HUES64 (cell line): Measurements from ENCODE around the gene KCNQ1.

Source experiments
- H3K27ac ChIP-seq: 2 replicates; pipeline ENCODE4 v1.7.0; 2013; ENCODE audit warnings: low read depth, low read length, inconsistent platforms
- H3K27me3 ChIP-seq: 2 replicates; pipeline ENCODE4 v1.6.1; 2013; ENCODE audit warnings: mild to moderate bottlenecking, low read length; ENCODE audit not compliant: insufficient read depth
- H3K36me3 ChIP-seq: 2 replicates; pipeline ENCODE4 v1.6.1; 2013; ENCODE audit warnings: mild to moderate bottlenecking, low read length; ENCODE audit not compliant: insufficient read depth
- H3K4me1 ChIP-seq: 2 replicates; pipeline ENCODE4 v1.6.1; 2013; ENCODE audit warnings: mild to moderate bottlenecking, low read length, moderate library complexity; ENCODE audit not compliant: insufficient read depth
- H3K4me3 ChIP-seq: 2 replicates; pipeline ENCODE4 v1.5.1; 2013; ENCODE audit warnings: mild to moderate bottlenecking, low read length, moderate library complexity
- H3K9ac ChIP-seq: 2 replicates; pipeline ENCODE4 v1.6.1; 2013; ENCODE audit warnings: mild to moderate bottlenecking, low read depth, low read length
- H3K9me3 ChIP-seq: 2 replicates; pipeline ENCODE4 v1.6.1; 2013; ENCODE audit warnings: low read depth, low read length; ENCODE audit not compliant: insufficient read depth
- WGBS: fragments of 150-250, 120-280 bp; methylation state at CpG from one replicate; pipeline ENCODE4 v1.1.7; 2013; ENCODE audit warnings: missing lambda C conversion rate; 5-methylcytosine and 5-hydroxymethylcytosine counted together

KCNQ1 gene

DNA sequence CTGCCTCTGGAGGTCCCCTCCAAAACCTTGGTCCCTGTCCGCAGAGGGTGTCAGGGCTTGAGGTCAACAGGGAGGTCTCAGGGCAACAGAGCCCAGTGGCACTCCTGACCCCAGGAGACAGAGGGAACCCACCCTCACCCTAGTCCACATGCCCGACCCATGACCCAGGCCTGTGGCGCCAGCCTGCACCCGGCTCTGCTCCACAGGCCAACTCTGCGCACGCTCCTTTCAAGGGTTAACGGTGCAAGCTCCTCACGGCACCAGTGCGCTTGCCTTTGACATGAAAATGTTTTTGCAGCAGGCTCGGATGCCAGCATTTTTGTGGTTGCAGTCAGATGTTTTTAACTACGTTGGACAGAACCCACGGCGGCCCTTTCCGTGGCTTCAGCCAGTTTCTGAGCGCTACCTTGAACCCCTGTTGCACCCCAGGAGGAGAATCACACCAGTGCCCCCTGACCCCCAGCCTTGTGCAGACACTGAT is 372.2 kb downstream of the KCNQ1 start:
- H3K27me3 ChIP-seq, result no peaks in the 10 kb centered on the region; the same call in 1 of the 2 replicates
- no peak overlapping the region for H3K4me3 ChIP-seq
- H3K4me1 ChIP-seq, result no peaks in the 10 kb centered on the region
- WGBS, result 89% methylated on average over 15 of the region's 15 CpGs
- H3K27ac ChIP-seq, result no peak overlapping the region
- H3K36me3 ChIP-seq, result no peaks in the 10 kb centered on the region
- peaks cover 6% of the 10 kb centered on the region; the same call in 1 of the 2 replicates for H3K9me3 ChIP-seq
- no peak overlapping the region for H3K9ac ChIP-seq

- H3K9me3 ChIP-seq, result peaks cover 6% of the 10 kb centered on the region; the same call in 1 of the 2 replicates
- 86% methylated on average over 6 of the region's 6 CpGs for WGBS
- no peak overlapping the region for H3K27ac ChIP-seq
- H3K9ac ChIP-seq, result no peak overlapping the region
- no peaks in the 10 kb centered on the region; the same call in 1 of the 2 replicates for H3K27me3 ChIP-seq
- H3K4me1 ChIP-seq, result no peaks in the 10 kb centered on the region
- no peak overlapping the region for H3K4me3 ChIP-seq
- no peaks in the 10 kb centered on the region for H3K36me3 ChIP-seq
Measured at GRCh38 chr11:2817431-2817830, 372.6 kb downstream of the KCNQ1 start.

DNA sequence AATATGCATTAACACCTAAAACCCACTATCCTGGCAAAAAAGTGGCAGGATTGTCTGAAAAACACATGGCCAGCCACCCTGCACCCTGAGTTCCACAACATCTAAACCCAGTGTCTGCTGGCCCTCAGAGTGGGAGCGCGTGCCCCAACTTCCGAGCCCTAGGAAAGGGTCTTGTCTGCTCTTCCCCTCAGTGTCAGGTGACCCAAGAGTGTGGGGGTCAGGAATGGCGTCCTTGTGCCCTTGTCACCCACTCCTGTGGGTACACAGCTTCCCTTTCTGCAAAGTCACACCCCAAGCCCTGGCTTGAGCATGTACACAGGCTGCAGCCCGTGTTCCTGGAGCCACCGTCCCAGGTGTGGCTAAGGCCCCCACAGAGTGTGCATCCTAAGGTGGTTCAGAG is 373.2 kb downstream of the KCNQ1 start:
- Histone ChIP-seq H3K27ac (no peak overlapping the region), H3K36me3 (no peaks in the 10 kb centered on the region), H3K27me3 (no peaks in the 10 kb centered on the region; the same call in 1 of the 2 replicates), H3K9ac (no peak overlapping the region), H3K4me3 (no peak overlapping the region), H3K9me3 (peaks cover 10% of the 10 kb centered on the region), H3K4me1 (no peaks in the 10 kb centered on the region)
- WGBS, result 90% methylated on average over 6 of the region's 6 CpGs

DNA sequence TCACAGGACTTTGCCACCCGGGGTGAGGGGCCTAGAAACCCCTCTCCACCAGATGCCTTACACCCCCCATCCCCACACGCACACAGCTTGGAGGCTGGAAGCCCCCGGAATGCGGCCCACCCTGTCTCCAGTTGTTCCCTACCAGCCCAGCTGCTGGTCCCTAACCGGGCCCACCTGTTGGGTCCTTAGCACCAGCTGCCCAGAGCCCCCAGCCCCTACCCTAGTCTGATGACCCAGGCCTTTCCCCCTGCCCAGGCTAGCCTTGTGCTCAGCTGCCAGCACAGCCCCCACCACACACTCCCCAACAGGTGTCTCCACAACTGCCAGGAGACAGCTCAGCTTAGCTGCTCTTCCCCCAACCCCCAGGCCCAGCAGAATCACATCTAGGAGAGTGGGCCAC is 373.7 kb downstream of the KCNQ1 start:
- no peak overlapping the region for H3K4me3 ChIP-seq
- H3K4me1 ChIP-seq, result no peaks in the 10 kb centered on the region
- H3K27me3 ChIP-seq, result no peaks in the 10 kb centered on the region; the same call in 1 of the 2 replicates
- H3K9me3 ChIP-seq, result peaks cover 13% of the 10 kb centered on the region
- H3K27ac ChIP-seq, result no peak overlapping the region
- 89% methylated on average over 5 of the region's 5 CpGs for WGBS
- no peaks in the 10 kb centered on the region for H3K36me3 ChIP-seq
- no peak overlapping the region for H3K9ac ChIP-seq

GRCh38 chr11:2819316-2819715 is 374.5 kb downstream of the KCNQ1 start:
- no peaks in the 10 kb centered on the region for H3K36me3 ChIP-seq
- no peak overlapping the region for H3K4me3 ChIP-seq
- H3K9me3 ChIP-seq, result peaks cover 13% of the 10 kb centered on the region
- H3K27me3 ChIP-seq, result no peaks in the 10 kb centered on the region; the same call in 1 of the 2 replicates
- no peaks in the 10 kb centered on the region for H3K4me1 ChIP-seq
- WGBS, result 87% methylated on average over 3 of the region's 3 CpGs
- no peak overlapping the region for H3K27ac ChIP-seq
- no peak overlapping the region for H3K9ac ChIP-seq

GRCh38 chr11:2820976-2821375 is 376.2 kb downstream of the KCNQ1 start:
- Histone ChIP-seq H3K4me1 (no peaks in the 10 kb centered on the region), H3K27ac (no peak overlapping the region), H3K27me3 (no peaks in the 10 kb centered on the region; the same call in 1 of the 2 replicates), H3K4me3 (no peak overlapping the region), H3K36me3 (no peaks in the 10 kb centered on the region), H3K9ac (no peak overlapping the region), H3K9me3 (peaks cover 12% of the 10 kb centered on the region)
- WGBS, result 93% methylated on average over 16 of the region's 16 CpGs

DNA sequence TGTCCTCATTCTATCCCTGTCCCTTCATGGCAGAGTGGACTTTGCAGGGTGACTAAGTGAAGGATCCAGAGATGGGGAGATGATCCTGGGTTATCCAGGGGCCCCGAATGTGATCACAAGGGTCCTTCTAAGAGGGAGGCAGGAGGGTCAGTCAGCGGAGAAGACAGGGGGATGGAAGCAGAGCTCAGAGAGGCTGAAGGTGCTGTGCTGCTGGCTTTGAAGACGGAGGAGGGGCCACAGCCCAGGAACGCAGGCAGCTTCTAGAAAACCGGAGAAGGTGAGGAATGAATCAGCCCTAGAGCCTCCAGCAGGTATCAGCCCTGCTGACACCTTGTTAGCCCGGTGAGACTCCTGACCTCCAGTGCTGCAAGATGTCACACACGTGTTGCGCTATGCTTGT is 377.1 kb downstream of the KCNQ1 start:
- peaks cover 7% of the 10 kb centered on the region; the same call in 1 of the 2 replicates for H3K4me1 ChIP-seq
- no peaks in the 10 kb centered on the region for H3K36me3 ChIP-seq
- WGBS, result 92% methylated on average over 8 of the region's 8 CpGs

DNA sequence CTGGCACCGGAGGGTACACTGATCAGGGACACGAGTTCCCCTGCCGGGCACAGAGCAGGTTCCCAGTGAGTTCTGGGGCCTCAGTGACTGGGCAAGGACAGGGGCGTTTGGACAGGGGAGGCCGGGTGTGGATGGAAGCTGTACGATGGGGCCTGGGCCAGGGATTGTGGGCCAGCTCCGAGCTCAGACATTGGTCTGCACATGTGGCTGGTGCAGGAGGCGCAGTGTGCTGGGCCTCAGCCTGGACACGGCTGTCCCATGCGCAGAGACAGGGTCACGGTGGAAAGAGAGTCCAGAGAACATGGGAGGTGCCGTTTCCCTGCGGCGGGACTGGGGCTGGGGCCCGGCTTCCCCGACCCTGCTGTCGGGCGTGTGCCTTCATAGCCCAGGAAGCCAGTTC is 380.0 kb downstream of the KCNQ1 start:
- no peak overlapping the region for H3K27ac ChIP-seq
- H3K9ac ChIP-seq, result no peak overlapping the region
- H3K9me3 ChIP-seq, result peaks cover 16% of the 10 kb centered on the region
- H3K27me3 ChIP-seq, result peaks cover 9% of the 10 kb centered on the region; the same call in 1 of the 2 replicates
- H3K36me3 ChIP-seq, result no peaks in the 10 kb centered on the region
- peaks cover 11% of the 10 kb centered on the region; the same call in 1 of the 2 replicates for H3K4me1 ChIP-seq
- 91% methylated on average over 18 of the region's 18 CpGs for WGBS
- H3K4me3 ChIP-seq, result no peak overlapping the region

More for the DNA sequence above, 377.1 kb downstream of the KCNQ1 start:
- H3K9ac ChIP-seq, result no peak overlapping the region
- H3K27ac ChIP-seq, result no peak overlapping the region
- peaks cover 7% of the 10 kb centered on the region; the same call in 1 of the 2 replicates for H3K9me3 ChIP-seq
- no peak overlapping the region for H3K4me3 ChIP-seq
- peaks cover 4% of the 10 kb centered on the region; the same call in 1 of the 2 replicates for H3K27me3 ChIP-seq

- Histone ChIP-seq H3K9me3 (peaks cover 16% of the 10 kb centered on the region), H3K36me3 (no peaks in the 10 kb centered on the region), H3K27me3 (peaks cover 9% of the 10 kb centered on the region; the same call in 1 of the 2 replicates), H3K9ac (no peak overlapping the region), H3K4me1 (peaks cover 11% of the 10 kb centered on the region; the same call in 1 of the 2 replicates), H3K4me3 (no peak overlapping the region), H3K27ac (no peak overlapping the region)
- 91% methylated on average over 21 of the region's 22 CpGs for WGBS
Measured at GRCh38 chr11:2825261-2825888, 380.6 kb downstream of the KCNQ1 start.

GRCh38 chr11:2825889-2826678 is 381.3 kb downstream of the KCNQ1 start:
- Histone ChIP-seq H3K27ac (peak overlapping the region; percentile 41; the same call in 1 of the 2 replicates), H3K36me3 (no peaks in the 10 kb centered on the region), H3K9ac (no peak overlapping the region), H3K9me3 (peaks cover 16% of the 10 kb centered on the region), H3K27me3 (peaks cover 9% of the 10 kb centered on the region; the same call in 1 of the 2 replicates), H3K4me3 (no peak overlapping the region), H3K4me1 (peaks cover 11% of the 10 kb centered on the region; the same call in 1 of the 2 replicates)
- WGBS, result 39% methylated on average over 29 of the region's 29 CpGs

GRCh38 chr11:2826679-2827056 is 381.9 kb downstream of the KCNQ1 start:
- Histone ChIP-seq H3K9me3 (peaks cover 16% of the 10 kb centered on the region), H3K4me3 (no peak overlapping the region), H3K36me3 (no peaks in the 10 kb centered on the region), H3K4me1 (peaks cover 11% of the 10 kb centered on the region; the same call in 1 of the 2 replicates), H3K9ac (no peak overlapping the region), H3K27me3 (peaks cover 9% of the 10 kb centered on the region; the same call in 1 of the 2 replicates), H3K27ac (peak overlapping the region; percentile 41; the same call in 1 of the 2 replicates)
- WGBS, result 59% methylated on average over 4 of the region's 4 CpGs
